Ureter (tissue), 1 donor: Measurements from ENCODE around the gene KDM4B. TPM values are rescaled to one million over a fixed set of nuclear protein-coding genes. Genes with fewer than 3 reads are reported as not detected.
A peak's percentile ranks its signal among the peaks of the same experiment; 100 is the strongest.
"Not testable (repeated sequence)": the region's sequence is repeated elsewhere in the genome, so short reads cannot be mapped to it uniquely, and the experiment has no call there.

Experiments
- DNase-seq: peaks from one replicate; pipeline ENCODE4 v3.0.0-alpha.2; 2020; ENCODE audit warnings: low spot score
- total RNA-seq: library from RNA; stranded (reverse); gene quantifications from one replicate; pipeline ENCODE4 v1.2.4, GENCODE V29; 2023
- donor health status: DM: yes; HTN: yes; CAD: no.

Gene KDM4B
- total RNA-seq, 1 donor from 2014 or later: 58.3 TPM

DNA sequence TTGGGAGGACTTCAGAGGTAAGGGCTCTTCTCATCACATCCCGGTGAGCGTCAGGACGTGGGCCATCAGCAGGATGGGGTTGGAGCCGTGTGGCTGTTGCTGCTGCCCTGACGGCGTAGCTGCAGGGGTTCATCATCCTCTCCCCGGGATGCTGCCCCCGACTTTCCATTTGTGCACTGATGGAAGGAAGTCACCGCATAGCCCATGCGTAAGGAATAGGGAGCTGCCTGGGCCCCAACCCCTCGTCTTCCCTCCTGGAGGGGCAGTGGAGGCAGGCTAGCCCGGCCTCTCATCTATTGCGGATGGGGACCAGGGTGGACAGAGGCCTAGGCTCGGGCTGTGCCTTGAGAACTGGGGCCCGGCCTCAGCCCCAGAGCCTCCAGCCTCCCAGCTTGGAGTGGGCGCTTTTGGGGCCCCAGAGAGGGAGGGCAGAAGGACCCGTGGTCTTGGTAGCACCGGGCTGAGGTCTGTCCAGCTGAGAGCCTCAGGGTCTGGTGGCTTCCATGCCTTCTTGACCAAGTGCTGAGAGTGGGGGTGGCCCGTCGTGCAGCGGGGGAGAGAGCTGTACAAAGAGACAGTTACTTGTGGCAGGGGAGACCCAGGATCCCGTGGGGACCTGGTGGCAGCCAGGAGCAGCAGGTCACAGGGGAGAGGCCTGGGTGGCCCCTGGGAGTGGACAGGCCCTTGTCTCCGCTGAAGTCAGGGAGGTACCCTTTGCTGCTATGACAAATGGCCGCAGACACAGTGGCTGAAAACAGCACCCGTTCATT, 44.0 kb downstream of the KDM4B start:
- no peak for DNase-seq

DNA sequence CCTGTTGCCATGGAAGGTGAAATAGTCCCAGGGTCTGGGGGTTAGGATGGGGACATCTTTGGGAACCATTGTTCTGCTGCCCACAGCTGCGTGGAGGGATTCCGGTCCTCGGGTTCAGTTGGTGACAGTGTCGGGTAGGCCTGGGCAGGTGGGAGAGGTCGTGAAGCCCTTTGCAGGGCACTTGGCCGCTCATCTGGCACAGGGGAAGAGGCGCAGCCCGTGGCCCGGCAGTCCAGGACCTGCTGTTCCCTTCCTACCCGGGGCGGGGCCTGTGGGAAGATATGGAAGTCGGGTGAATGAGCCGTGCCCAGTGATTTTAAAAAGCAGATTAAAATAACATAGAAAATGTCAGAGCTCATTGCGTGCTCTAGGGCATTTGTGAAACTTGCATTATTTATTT, 44.8 kb downstream of the KDM4B start:
- no peak for DNase-seq

DNA sequence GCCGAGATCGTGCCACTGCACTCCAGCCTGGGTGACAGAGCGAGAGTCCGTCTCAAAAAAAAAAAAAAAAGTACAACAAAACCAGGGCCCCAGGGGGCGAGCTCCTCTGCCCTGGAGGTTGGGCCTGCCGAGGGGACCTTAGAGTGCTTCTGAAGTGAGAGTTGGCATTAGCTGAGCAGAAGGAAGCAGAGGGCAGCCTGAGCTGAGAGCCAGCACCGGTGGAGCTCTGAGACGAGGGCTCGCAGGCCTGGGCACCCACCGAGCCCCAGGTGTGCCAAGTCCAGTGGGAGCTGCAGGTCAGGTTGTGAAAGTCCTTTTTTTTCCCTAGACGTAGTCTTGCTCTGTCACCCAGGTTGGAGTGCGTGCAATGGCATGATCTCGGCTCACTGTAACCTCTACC, 46.0 kb downstream of the KDM4B start:
- DNase-seq: no peak

GRCh38 chr19:5016268-5016667, 47.4 kb downstream of the KDM4B start:
- no peak for DNase-seq

DNA sequence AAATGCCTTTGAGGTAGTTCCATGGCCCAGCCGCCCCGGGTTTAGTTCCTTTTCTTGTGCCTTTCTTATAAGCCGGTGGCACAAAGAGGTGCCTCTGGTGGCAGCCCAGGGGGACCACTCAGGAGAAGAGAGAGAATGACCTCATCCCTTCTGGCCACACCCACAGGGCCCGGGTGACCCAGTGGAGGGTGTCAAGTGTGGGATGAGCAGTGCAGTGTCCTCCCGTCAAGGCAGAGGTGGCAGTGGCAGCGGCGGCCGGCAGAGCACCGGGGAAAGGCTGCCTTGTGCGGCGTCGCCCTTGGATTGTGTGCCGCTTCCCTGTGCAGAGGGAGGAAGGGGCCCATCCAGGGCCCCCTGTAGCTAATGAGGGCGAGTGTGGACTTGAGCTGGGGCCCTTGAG, 47.9 kb downstream of the KDM4B start:
- DNase-seq: no peak

GRCh38 chr19:5017235-5017634, 48.3 kb downstream of the KDM4B start:
- DNase-seq: no peak

DNA sequence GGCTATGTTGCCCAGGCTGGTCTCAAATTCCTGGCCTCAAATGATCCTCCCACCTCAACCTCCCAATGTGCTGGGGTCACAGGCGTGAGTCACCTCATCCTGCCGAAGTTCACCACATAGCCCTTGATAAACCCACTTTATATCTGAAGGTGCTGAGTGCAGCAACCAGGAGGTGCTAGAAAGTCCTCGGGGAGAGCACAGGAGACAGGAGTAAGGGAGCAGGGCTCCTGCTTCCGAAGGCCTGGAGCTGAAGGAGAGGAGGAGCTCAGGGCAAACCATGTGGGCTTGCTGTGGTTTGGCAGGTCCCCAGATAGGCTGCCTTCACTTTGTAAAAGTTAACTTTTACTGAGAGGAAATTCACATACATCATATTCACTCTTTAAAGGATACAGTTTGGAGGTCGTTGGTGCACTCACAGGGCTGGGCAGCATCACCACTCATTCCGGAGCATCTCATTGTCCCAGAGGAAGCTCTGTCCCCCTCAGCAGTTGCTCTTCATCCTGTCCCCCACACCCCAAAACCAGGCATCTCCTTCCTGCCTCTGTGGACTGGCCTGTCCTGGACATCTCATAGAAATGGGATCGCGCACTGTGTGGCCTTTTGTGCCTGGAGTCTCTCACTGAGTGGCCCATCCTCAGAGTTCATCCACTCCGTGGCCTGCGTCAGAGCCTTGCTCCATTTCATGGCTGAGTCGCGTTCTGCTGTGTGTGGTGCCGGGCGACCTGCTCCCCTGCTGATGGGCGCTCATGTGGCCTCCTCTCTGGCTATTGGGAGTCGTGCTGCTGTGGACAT, 49.5 kb downstream of the KDM4B start:
- DNase-seq: no peak

- no peak for DNase-seq
Measured at GRCh38 chr19:5020368-5020767, 51.5 kb downstream of the KDM4B start.

DNA sequence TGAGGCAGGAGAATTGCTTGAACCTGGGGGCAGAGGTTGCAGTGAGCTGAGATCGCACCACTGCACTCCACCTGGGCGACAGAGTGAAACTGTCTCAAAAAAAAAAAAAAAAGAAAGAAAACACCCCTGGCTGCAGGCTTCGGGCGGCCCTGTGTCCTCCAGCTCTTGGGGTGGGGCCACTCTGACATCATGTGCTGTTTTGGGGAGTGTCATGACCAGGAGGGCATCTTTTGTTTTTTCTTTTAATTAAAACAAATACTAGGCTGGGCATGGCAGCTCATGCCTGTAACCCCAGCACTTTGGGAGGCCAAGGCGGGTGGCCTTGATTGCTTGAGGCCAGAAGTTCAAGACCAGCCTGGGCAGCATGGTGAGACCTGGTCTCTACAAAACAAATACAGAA, 52.1 kb downstream of the KDM4B start:
- DNase-seq: no peak

DNA sequence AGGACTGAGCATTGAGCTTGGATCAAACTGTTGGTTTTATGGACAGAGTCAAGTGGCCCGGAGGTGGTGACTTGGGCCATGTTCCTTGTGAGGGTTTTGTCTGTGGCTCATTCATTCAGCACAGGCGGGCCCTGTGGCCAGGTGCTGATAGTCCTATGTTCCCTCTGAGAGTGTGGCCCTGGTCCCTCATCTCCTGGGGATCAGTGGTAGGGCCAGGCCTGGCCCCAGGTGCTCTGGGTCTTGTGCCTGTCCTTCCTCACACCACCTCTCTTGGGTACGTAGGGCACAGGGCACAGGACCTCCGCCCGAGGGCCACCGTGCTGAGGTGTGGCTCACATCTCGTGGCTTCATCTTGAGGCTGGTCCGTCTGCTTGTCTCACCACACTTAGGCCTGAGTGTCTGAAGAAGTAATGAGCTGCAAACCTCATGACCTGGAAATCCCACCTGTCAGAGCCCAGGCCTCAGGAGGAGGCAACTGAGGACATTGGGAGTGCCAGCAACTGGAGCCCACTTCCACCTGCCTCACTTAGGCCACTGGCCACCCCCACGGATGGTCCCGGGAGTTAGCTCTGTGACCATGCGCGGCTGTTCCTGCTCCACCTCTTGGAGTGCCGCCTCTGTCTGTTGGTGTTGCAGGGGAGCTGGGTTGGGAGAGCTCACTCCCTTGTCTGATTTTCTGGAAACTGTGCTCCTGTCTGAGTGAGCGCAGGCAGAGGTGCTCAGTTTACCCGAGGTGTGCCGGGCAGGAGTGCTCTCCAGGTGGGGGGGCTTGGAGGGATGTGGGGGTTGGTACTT, 53.4 kb downstream of the KDM4B start:
- DNase-seq: no peak

DNA sequence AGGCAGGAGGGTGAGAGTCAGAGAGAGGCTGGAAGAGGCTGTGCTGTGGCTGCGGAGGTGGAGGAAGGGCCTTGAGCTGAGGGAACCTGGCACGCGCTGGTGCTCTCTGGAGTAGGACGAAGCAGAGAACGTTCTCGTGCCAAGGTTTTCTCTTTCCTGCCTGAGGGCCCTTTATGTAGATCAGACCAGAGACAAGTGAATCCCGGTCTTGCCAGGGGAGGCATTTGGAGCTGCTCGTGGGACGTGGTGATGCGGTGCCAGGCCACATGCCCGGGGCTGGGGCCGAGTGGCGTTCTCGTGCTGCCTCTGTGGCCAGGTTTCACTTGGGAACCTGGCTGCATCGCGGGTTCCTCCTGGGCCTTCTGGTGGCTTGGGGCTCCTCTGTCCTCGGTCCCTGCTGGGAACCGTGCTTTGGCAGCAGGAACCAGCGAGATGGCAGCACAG, 54.2 kb downstream of the KDM4B start:
- no peak for DNase-seq

DNA sequence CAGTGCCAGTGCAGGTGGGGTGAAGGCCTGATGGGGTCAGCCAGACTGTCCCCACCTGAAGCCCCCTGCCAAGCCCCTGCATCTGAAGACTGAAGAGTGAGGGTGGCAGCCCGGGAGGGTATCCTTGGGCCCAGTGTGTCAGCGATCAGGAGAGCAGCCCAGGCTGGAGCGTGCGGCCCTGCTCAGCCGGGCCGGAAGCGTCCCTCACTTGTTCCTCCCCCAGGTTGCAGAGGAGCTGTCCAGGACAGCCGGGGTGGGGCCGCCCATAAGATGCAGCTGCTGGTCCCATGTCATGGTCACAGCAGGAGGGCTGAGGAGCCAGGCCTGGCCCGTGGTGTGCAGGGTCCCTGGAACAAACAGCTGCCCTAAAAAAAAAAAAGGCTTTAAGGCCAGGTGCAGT, 55.4 kb downstream of the KDM4B start:
- DNase-seq: no peak

DNA sequence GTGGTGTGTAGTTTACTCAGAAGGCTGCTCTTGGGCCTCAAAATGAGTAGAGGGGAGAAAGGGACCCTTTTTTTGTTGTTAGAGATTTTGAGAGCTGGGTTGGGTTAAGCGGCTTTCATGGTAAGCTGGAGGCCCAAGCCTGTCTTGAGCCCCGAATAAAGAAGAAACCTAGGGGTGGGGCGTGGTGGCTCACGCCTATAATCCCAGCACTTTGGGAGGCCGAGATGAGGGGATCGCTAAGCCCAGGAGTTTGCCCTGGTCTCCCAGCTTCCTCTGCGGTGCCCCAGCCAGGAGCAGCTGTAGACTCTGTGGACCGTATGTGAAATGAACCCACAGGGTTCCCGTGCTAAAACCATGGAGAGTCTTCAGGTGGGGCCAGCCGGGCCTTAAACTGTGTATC, 56.1 kb downstream of the KDM4B start:
- DNase-seq: no peak

DNA sequence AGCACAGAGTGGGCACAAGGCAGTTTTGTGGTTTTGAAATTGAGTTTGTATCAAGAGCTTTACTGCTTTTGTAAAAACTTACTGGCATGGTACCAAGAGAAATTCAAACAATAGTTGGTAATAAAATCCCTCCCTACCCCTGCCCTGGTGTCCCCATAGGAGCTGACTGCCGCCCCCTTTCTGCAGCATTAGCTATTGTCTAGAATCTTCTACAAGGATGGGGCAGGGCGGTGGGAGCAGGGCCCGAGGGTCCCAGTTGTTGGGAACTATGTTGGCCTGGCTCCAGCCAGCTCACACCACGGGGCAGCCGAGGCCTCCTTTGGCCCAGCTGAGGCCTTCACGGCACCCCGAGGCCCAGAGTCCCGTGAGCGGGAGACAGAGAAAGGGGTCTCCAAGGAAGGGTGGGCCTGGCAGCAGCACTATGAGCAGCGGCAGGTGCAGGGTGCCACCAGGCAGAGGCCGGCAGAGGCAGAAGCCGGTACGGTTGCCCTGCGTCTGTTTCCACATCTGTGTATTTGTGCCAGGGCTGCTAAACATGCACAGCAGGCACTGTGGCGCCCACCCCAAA, 57.9 kb downstream of the KDM4B start:
- DNase-seq: no peak

- DNase-seq: no peak
Measured at GRCh38 chr19:5028229-5028886, 59.4 kb downstream of the KDM4B start.

- DNase-seq: not testable (repeated sequence)
Measured at GRCh38 chr19:5029596-5029995, 60.7 kb downstream of the KDM4B start.

DNA sequence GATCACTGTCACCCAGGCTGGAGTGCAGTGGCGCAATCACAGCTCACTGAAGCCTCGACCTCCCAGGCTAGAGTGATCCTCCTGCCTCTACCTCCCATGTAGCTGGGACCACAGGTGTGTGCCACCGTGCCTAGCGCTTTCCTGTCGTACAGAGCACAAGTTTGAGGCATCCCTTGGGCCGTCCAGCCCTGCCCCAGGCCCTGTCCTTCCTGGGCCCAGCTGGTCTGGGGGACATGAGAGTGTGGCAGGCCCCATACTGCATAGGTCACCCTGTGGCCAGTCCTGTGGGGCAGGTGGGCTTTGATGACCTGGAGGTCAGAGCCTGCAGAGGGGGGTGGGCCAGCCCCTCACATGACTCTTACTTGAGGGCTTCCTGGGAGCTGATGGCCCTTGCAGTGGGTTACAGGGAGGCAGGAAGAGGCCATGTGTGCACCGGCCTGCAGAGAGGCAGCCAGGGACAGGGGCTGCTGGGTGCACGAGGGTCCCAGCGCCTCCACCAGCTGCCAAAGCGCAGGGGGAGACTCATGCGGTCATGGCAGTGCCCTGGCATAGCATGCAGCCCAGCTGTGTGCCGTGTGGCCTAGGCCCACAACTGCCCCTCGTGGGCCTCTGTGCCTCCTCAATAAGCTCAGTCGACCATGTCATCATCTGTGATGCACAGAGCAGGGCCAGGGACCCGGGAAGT, 61.4 kb downstream of the KDM4B start:
- peak; percentile 41 for DNase-seq

GRCh38 chr19:5030822-5031221, 61.9 kb downstream of the KDM4B start:
- no peak for DNase-seq

DNA sequence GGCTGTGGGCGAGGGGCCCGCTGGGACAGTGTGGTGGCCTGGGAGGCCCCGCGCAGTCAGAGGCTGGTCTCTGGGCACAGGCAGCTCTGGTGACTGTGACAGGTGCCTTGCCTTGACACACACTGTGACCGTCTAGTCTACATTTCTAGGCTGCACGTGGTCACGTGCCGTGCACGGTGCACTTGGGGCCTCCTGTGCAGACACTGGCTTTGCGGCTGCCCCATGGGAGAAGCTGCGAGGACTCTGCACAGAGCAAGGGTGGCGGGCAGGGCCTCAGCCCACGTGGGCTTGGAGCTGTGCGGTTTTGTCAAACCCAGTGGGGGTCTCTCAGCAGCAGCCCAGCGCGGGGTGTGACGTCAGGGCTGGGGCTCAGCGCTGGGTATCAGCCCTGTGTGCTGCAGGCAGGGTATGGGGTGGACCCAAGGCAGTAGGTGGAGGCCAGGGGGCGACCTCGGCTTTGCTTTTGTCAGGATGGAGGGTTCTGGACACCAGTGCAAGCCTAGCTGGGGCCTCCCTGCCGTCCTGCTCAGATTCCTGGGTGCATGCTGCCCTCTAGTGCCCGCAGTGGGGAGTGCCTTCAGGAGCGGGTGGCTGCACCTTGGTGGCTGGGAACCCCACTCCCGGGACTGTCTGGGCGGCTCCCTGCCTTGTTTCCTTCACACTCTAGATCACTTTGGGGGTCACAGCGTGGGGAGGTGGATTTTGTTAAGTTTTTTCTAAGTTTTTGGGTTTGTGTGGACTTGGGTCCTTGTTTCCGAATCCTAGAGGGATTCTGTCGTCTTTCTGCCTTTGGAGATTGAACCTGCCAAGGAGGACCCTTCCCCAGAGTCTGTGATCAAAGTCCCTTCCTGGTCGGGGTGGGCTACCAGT, 62.6 kb downstream of the KDM4B start:
- DNase-seq: peak; percentile 86
